Measurements from ENCODE around the gene PTK7. TPM values are rescaled to one million over a fixed set of nuclear protein-coding genes. Genes with fewer than 3 reads are reported as not detected.
"Not testable (repeated sequence)": the region's sequence is repeated elsewhere in the genome, so short reads cannot be mapped to it uniquely, and the experiment has no call there.

Gene PTK7
- total RNA-seq, 2 donors from 2014 or later, result 0.56 to 1.0 TPM

DNA sequence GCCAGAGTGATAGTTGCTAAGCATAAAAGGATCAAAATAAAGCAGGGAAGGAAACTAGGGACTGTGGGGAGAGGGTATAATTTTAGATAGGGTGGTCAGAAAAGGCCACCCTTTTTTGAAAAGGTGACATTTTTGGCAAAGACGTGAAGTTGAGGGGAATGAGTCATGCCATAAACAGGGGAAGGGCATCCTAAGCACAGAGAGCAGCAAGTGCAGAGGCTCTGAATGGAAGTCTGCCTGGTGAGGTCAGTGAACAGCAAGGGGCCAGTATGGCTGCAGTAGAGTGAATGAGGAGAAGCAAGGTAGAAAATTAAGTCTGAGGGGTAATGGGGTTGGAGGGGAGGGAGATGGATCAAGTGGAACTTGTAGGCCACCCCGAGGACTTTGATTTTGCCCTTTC is 14.3 kb upstream of the PTK7 start:
- peak overlapping the region; percentile 8 for H3K27ac Mint-ChIP-seq
- H3K9me3 Mint-ChIP-seq, result no peaks in the 10 kb centered on the region
- peaks cover 38% of the 10 kb centered on the region for H3K36me3 Mint-ChIP-seq (ENCODE audit: low read depth)
- peaks cover 20% of the 10 kb centered on the region for H3K4me1 Mint-ChIP-seq
- H3K4me3 Mint-ChIP-seq, result peak overlapping the region; percentile 95
- H3K27me3 Mint-ChIP-seq, result no peaks in the 10 kb centered on the region
- no peak for ATAC-seq (replicated peaks)

GRCh38 chr6:43062818-43063217 is 13.3 kb upstream of the PTK7 start:
- Mint-ChIP-seq H3K4me3 (no peak overlapping the region), H3K4me1 (peaks cover 20% of the 10 kb centered on the region), H3K27ac (no peak overlapping the region), H3K36me3 (ENCODE audit: low read depth) (peaks cover 28% of the 10 kb centered on the region), H3K27me3 (no peaks in the 10 kb centered on the region), H3K9me3 (no peaks in the 10 kb centered on the region)
- ATAC-seq (replicated peaks), result no peak

DNA sequence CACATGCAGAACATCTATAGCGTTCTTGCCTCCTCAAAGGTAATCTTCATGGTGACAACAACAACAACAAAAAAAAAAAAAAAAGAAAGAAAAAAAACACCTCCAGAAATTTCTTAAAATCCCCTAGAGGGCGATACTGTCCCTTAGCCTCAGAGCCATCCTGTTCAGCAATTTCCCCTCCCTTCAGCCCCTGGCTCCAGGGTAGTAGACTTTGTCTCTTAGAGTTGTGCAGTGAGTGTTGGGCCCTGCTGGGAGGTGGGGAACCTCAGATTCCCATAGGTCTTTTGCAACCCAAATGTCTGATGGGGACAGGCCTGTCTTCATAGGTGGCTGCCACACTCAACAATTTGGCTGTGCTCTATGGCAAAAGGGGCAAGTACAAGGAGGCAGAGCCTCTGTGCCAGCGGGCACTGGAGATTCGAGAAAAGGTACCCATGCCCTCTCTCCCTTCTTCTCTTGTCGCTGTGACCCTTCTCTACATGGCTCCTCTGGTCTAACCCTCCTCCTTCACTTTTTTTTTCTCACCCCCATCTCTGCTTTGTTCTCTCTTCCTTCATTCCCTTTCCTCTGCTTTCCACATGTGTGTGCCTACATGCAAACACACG is 6.0 kb upstream of the PTK7 start:
- no peaks in the 10 kb centered on the region for H3K9me3 Mint-ChIP-seq
- peak overlapping the region; percentile 31 for H3K27ac Mint-ChIP-seq
- ATAC-seq (replicated peaks), result peak; percentile 50
- no peaks in the 10 kb centered on the region for H3K4me1 Mint-ChIP-seq
- peaks cover 3% of the 10 kb centered on the region for H3K27me3 Mint-ChIP-seq
- H3K36me3 Mint-ChIP-seq (ENCODE audit: low read depth), result peaks cover 40% of the 10 kb centered on the region
- no peak overlapping the region for H3K4me3 Mint-ChIP-seq

- Mint-ChIP-seq H3K4me3 (no peak overlapping the region), H3K27ac (no peak overlapping the region), H3K27me3 (peaks cover 18% of the 10 kb centered on the region), H3K9me3 (no peaks in the 10 kb centered on the region), H3K36me3 (ENCODE audit: low read depth) (peaks cover 40% of the 10 kb centered on the region), H3K4me1 (no peaks in the 10 kb centered on the region)
- ATAC-seq (replicated peaks), result no peak
These were observed 1.1 kb upstream of the PTK7 start for GRCh38 chr6:43074847-43075669.

- no peaks in the 10 kb centered on the region for H3K9me3 Mint-ChIP-seq
- peak overlapping the region; percentile 31 for H3K4me3 Mint-ChIP-seq
- peak; percentile 21 for ATAC-seq (replicated peaks)
- peaks cover 21% of the 10 kb centered on the region for H3K27me3 Mint-ChIP-seq
- no peaks in the 10 kb centered on the region for H3K4me1 Mint-ChIP-seq
- no peak overlapping the region for H3K27ac Mint-ChIP-seq
- peaks cover 34% of the 10 kb centered on the region for H3K36me3 Mint-ChIP-seq (ENCODE audit: low read depth)
These were observed 584 bp downstream of the PTK7 start for GRCh38 chr6:43076464-43077332.

- Mint-ChIP-seq H3K4me1 (no peaks in the 10 kb centered on the region), H3K36me3 (ENCODE audit: low read depth) (peaks cover 27% of the 10 kb centered on the region), H3K9me3 (no peaks in the 10 kb centered on the region), H3K27me3 (peaks cover 21% of the 10 kb centered on the region), H3K4me3 (peak overlapping the region; percentile 31), H3K27ac (no peak overlapping the region)
- no peak for ATAC-seq (replicated peaks)
These were observed 1.3 kb downstream of the PTK7 start for GRCh38 chr6:43077333-43077809.

DNA sequence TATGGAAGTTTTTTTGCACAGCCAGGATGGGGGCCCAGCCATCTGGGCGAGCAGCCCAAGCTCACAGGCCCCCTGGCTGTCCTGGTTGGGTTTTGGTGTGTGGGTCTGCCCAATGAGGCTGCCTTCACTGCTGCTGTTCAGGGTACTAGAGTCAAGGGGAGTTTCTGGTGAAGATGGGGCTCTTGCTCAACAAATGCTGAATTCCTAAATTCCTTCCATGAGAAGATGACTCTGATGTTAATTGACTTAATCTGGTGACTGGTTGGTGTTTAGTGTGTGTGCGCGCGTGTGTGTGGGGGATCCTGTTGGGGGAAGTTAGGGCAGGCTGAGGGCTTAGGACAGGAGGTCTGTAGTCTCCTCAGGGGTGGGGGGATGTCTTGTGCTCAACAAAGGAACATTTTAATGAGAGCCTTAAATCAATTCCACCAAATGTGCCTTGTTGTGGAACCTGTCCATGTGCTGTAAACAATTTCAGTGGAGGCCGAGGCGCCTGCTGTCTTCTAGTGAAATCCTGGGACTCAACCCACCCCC is 1.9 kb downstream of the PTK7 start:
- ATAC-seq (replicated peaks), result no peak
- Mint-ChIP-seq H3K4me3 (no peak overlapping the region), H3K27me3 (peaks cover 21% of the 10 kb centered on the region), H3K9me3 (no peaks in the 10 kb centered on the region), H3K4me1 (no peaks in the 10 kb centered on the region), H3K36me3 (ENCODE audit: low read depth) (peaks cover 21% of the 10 kb centered on the region), H3K27ac (no peak overlapping the region)

DNA sequence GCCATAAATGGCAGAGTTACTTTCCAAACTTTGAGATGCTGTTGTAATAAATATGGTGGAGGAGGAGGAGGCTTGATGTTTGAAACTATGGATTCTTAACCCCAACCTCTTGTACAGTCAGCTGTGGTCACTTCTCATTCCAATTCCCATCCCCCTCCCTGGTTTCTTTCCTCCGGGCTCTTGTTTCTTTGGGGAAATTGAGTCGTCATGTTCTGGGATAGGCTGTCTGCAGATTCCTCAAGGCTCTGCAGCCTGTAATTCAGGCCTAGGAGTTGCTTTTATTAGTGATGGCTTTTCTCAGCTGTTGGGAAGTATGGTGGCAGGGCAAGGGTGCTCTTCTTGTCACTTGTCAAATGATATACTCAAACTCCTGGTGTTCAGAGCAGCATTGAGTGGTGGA is 2.6 kb downstream of the PTK7 start:
- H3K4me1 Mint-ChIP-seq, result no peaks in the 10 kb centered on the region
- no peak overlapping the region for H3K27ac Mint-ChIP-seq
- peaks cover 23% of the 10 kb centered on the region for H3K27me3 Mint-ChIP-seq
- H3K9me3 Mint-ChIP-seq, result no peaks in the 10 kb centered on the region
- H3K36me3 Mint-ChIP-seq (ENCODE audit: low read depth), result peaks cover 14% of the 10 kb centered on the region
- no peak overlapping the region for H3K4me3 Mint-ChIP-seq
- no peak for ATAC-seq (replicated peaks)

- Mint-ChIP-seq H3K27ac (no peak overlapping the region), H3K9me3 (no peaks in the 10 kb centered on the region), H3K27me3 (peaks cover 27% of the 10 kb centered on the region), H3K4me3 (no peak overlapping the region), H3K36me3 (ENCODE audit: low read depth) (no peaks in the 10 kb centered on the region), H3K4me1 (peaks cover 2% of the 10 kb centered on the region)
- no peak for ATAC-seq (replicated peaks)
These were observed 4.9 kb downstream of the PTK7 start for GRCh38 chr6:43081043-43081442.

GRCh38 chr6:43081922-43082321 is 5.8 kb downstream of the PTK7 start:
- not testable (repeated sequence) for H3K36me3 Mint-ChIP-seq (ENCODE audit: low read depth); H3K27ac Mint-ChIP-seq; H3K9me3 Mint-ChIP-seq; H3K4me3 Mint-ChIP-seq; H3K4me1 Mint-ChIP-seq; ATAC-seq (replicated peaks)
- H3K27me3 Mint-ChIP-seq, result peaks cover 27% of the 10 kb centered on the region

- peaks cover 5% of the 10 kb centered on the region for H3K4me1 Mint-ChIP-seq
- H3K27ac Mint-ChIP-seq, result no peak overlapping the region
- H3K4me3 Mint-ChIP-seq, result no peak overlapping the region
- H3K36me3 Mint-ChIP-seq (ENCODE audit: low read depth), result no peaks in the 10 kb centered on the region
- peaks cover 22% of the 10 kb centered on the region for H3K27me3 Mint-ChIP-seq
- no peak for ATAC-seq (replicated peaks)
- no peaks in the 10 kb centered on the region for H3K9me3 Mint-ChIP-seq
These were observed 6.9 kb downstream of the PTK7 start for GRCh38 chr6:43082806-43083655.

GRCh38 chr6:43086022-43086658 is 10.0 kb downstream of the PTK7 start:
- Mint-ChIP-seq H3K9me3 (no peaks in the 10 kb centered on the region), H3K27me3 (peaks cover 9% of the 10 kb centered on the region), H3K36me3 (ENCODE audit: low read depth) (no peaks in the 10 kb centered on the region), H3K4me1 (peaks cover 9% of the 10 kb centered on the region), H3K27ac (no peak overlapping the region), H3K4me3 (no peak overlapping the region)
- ATAC-seq (replicated peaks), result peak; percentile 91

DNA sequence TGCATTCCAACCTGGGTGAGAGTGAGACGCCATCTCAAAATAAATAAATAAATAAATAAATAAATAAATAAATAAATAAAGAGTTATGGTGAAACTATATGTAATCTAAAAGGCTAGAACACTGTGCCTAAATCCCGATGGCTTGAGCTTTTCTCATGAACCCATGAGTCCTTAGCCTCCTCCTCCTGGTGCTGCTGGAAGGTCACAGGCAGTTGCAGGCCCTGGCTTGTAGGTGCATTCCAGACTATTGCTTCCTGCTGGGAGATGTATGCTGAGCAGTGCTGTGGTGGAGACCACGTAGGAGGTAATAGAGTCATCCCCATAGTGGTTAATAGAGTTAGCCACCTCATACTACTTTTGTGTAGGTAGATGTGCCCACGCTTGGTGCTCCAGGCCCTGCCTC is 12.5 kb downstream of the PTK7 start:
- Mint-ChIP-seq H3K4me1 (peaks cover 19% of the 10 kb centered on the region), H3K36me3 (ENCODE audit: low read depth) (no peaks in the 10 kb centered on the region), H3K4me3 (no peak overlapping the region), H3K27me3 (peaks cover 7% of the 10 kb centered on the region), H3K9me3 (no peaks in the 10 kb centered on the region), H3K27ac (no peak overlapping the region)
- ATAC-seq (replicated peaks), result peak; percentile 58
